HG03520 (cell line): ENCODE data around the gene TMEM53.

Source experiments
- ATAC-seq: cut with Tn5 transposase; IDR thresholded peaks from one replicate; pipeline ENCODE4 v1.9.1; 2021; ENCODE audit warnings: mild to moderate bottlenecking, moderate library complexity; ENCODE audit not compliant: unreplicated experiment

The TMEM53 gene

GRCh38 chr1:44698138-44698537 lies 23.9 kb upstream of the TMEM53 start:
- ATAC-seq, result no peak

- ATAC-seq, result no peak
These were observed 22.6 kb upstream of the TMEM53 start for GRCh38 chr1:44696789-44697345.

GRCh38 chr1:44696101-44696500 lies 21.8 kb upstream of the TMEM53 start:
- no peak for ATAC-seq

DNA sequence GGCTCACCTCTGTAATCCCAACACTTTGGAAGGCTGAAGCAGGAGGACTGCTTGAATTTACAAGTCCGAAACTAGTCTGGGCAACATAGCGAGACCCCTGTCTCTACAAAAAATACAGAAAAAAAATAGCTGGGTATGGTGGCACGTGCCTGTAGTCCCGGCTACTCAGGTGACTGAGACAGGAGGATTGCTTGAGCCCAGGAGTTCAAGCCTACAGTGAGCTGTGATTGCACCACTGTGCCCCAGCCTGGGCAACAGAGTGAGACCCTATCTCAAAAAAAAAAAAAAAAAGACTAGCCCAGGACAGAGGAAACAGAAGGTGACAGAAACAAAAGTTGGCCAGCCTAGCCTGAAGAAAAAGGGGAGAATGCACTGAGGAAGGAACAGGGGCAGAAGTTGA lies 21.4 kb upstream of the TMEM53 start:
- no peak for ATAC-seq

DNA sequence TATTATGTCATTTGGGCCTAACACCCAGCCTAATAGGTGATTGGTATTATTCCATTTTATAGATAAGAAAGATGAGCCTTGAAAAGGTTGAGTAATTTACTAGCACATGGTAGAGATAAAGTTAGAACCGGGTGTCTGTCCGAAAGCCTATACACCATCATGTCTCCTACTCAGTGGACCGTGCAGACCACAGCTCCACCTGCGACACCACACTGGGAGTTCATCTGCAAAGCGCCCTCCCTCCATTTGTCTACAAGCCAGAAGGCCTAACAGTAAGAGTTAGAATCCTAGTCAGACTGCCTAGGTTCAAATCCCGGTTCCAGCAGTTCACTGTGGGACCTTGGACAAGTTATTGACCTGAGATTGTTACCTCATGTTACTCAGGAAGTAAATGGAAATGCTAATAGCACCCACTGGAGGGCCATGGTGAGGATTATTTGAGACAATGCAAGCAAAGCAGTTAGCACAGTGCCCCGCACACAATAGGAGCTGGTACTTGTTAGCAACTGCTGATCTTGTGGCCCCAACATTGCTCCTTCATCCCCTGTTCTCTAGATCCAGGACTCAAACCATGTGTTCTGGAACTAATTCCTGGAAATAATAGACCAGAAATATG lies 20.7 kb upstream of the TMEM53 start:
- peak; percentile 58 for ATAC-seq

- no peak for ATAC-seq
These were observed 19.6 kb upstream of the TMEM53 start for GRCh38 chr1:44693900-44694299.

DNA sequence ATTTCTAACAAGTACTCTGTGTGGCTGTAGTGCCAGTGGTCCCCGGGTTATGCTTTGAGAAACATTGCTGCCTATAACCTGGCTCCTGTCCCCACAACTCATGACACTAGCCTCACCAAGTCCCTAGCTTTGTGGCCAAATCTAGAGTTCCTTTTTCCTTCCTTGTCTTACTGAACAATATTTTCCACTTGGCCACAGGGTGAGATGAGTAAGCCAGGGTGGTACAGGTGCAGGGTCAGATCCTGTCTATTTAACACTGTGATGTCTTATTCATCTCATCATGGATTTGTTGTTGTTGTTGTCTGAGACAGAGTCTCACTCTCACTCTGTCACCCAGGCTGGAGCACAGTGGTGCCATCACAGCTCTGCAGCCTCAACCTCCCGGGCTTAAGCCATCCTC lies 18.9 kb upstream of the TMEM53 start:
- no peak for ATAC-seq

DNA sequence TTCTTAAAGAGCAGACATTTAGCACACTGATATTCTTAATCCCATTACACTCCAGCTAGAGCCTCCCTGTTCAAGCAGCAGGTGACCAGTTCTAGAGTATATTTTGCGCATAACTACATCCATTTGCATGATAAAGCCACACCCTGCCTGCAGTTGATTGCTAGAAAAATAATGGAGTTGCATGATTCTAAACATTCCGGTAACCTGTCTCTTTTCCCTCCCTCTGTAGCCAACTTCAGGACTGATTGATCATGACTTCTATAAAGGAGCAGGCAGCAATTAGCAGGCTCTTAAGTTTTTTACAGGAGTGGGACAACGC lies 15.1 kb upstream of the TMEM53 start:
- no peak for ATAC-seq

DNA sequence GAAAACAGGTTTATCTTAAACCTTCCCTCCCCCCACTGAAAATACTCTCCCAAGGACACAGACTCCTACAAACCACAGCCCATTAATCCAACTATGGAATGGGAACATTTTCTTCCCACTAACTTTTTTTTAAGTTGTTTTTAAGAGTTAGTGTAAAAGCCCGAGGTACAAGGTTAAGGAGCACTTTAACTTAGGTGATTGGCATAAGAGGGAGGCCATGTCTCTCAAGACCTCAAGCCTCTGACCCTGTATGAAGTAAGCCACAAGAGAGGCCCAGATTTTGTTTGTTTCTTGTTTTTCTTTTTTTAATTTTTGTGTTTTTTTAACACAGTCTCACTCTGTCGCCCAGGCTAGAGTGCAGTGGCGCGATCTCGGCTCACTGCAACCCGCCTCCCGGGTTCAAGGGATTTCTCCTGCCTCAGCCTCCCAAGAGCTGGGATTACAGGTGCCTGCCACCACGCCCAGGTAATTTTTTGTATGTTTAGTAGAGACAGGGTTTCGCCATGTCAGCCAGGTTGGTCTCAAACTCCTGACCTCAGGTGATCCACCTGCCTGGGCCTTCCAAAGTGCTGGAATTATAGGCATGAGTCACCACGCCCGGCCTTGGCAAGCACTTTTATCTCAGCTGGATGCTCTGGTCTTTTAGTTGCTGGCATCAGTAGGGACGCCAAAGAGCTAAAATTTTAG lies 14.6 kb upstream of the TMEM53 start:
- ATAC-seq, result no peak

GRCh38 chr1:44685881-44686280 lies 11.6 kb upstream of the TMEM53 start:
- no peak for ATAC-seq

- no peak for ATAC-seq
These were observed 10.9 kb upstream of the TMEM53 start for GRCh38 chr1:44685218-44685617.

DNA sequence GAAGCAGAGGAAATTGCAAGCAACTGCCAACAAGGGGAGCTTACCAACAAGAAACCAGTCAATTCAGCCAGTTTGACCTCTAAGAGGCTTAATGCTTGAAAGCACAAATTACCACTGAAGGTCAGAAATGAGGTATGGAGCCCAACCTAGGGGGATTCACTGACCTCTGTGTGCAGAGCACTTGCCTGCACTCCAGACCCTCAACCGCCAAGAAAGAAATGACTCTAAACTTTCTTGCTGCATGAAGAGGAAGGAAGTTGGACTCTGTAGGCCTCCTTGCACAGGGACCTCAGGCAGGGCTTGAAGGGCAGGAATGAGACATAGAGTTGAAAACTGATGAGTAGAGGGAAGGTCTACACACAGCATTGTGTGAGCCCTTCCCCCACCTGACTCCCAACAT lies 10.2 kb upstream of the TMEM53 start:
- ATAC-seq, result peak; percentile 64

DNA sequence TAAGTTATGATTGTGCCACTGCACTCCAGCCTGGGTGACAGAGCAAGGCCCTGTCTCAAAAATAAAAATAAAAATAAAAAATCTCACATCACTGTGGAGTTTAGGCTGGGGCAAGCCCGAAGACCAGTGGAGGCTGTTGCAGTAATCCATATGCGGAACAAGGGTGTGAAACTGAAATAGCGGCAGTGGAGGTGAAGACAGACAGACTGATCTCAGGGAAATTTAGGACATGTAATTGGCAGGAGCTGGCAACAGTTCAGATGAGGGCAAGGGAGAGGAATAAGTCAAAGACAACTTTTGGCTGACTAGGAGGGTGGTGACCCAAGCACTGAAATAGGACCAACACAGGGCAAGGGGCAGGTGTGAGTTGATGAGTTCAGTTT lies 8.6 kb upstream of the TMEM53 start:
- ATAC-seq, result no peak

DNA sequence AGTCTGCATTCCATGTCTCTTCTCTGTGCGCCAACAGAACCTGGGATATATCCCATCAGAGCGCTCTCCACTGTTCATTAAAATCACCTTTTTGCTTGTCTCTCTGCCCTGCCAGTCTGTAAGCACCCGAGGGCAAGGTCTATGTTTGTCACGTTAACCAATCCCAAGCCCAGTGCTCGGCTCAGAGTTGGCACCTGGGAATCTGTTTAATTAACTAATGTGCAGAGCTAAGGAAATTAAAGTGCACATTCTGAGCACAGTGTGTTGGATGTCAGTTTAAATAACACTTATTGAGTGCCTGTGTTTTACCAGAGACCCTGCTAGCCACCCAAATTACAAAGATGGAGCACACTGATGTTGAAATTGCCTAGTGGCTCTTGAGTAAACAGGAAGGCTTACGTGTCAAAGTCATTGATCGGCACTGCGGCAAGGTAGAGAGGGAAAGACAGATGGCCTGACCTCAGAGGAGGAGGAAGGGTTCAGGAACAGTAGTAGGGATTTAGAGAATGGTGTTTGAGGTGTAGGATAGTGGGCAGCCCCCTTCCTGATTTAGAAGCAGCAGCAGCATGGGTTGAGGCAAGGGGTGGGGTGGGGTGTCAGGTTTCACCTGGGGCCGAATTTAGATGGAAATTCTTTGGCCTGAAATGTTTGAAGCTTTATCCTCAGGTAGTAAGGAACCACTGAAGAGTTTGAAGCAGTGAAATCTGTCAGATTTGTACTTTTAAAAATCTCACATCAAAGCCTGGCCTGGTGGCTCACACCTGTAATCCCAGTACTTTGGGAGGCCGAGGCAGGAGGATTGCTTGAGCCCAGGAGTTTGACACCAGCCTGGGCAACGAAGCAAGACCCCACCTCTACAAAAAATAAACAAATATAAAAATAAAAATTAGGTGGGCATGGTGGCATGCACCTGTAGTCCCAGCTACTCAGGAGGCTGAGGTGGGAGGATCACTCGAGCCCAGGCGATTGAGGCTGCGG lies 7.9 kb upstream of the TMEM53 start:
- no peak for ATAC-seq

- no peak for ATAC-seq
These were observed 5.2 kb upstream of the TMEM53 start for GRCh38 chr1:44679468-44679867.

- no peak for ATAC-seq
These were observed 4.3 kb upstream of the TMEM53 start for GRCh38 chr1:44678626-44679025.

- no peak for ATAC-seq
These were observed 3.8 kb upstream of the TMEM53 start for GRCh38 chr1:44678120-44678519.

DNA sequence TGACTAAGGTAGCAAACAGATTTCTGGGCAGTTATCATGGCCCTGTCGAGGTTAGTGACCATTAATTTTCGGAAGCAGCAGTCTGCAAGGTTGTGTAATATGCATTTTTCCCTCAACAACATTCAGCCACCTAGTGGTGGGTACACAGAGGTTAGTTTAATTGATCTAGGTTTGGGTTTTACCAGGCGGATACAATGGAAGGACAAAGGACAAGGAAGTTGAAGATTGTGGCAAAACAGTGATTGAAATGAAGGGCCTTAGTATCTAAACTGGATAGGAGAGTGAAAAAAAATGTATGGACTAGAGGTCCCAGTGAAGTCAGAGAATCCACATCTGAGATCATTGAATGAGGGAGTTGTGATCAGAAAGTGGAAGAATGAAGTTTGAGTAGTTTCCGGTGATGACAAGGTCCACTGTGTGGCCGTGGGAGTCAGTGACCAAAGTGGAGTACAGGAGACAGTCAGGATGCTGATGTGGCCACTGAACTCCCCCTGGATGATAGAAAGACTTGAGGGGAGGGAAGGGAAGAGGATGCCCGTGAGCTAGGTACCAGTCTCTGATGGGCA lies 3.0 kb upstream of the TMEM53 start:
- no peak for ATAC-seq

DNA sequence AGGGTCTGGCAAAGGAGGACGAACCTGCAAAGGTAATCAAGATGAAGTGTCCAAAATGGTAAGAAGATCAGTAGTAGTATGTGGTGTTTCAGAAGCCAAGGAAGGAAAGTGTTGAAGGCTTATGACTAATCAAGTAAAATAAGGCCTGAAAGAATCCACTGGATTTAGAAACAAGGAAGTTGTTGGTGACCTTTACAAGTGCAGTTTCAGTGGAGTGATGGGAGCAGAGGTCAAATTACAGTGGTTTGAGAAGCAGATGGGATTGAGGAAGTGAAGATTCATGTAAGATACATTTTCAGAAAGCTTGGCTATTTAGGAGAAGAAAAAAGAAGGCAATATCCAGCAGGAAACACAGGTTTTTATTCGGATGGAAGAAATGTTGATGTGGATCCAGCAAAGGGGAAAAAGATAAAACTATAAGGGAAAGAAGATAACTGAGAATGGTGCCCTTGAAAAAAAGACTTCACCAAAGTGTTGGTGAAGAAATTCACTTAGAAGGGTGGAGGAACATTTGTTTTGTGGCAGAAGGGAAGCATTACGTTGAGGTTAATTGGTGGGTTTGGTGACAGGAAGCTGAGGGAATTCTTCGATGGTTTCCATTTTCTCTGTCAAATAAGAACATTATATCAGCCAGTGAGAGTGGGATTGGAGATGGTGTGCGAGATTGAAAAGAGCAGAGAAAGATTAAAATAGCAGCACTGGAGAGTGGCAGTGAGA lies 2.4 kb upstream of the TMEM53 start:
- no peak for ATAC-seq

- no peak for ATAC-seq
These were observed 905 bp upstream of the TMEM53 start for GRCh38 chr1:44675186-44675585.

DNA sequence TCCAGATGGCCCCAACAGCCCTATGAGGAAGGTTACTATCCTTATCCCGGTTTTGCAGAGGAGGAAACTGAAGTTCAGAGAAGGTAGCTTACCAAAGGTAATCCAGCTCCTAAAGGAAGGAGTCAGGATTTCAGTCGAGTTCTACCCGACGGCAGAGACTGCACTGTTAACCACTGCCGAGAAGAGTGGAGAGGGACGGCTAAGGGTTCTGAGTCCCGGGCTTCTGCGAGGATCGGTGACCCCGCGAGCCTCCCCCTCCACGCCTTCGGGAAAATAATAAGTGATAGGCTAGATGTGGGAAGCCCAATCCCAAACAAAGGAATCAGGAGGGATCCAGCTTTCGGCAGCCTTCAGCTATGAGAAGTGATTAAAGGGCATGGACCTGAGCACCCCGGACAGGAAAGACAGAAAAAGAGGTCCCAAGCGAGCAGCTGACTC lies 587 bp downstream of the TMEM53 start:
- no peak for ATAC-seq
